ENCODE data around the gene TMEM72. TPM values are rescaled to one million over a fixed set of nuclear protein-coding genes. Genes with fewer than 3 reads are reported as not detected.

TMEM72 gene
- polyA plus RNA-seq, 1 donor (not counting 4 experiments of a cell fraction or from before 2014, with no cell fraction given) = not detected

DNA sequence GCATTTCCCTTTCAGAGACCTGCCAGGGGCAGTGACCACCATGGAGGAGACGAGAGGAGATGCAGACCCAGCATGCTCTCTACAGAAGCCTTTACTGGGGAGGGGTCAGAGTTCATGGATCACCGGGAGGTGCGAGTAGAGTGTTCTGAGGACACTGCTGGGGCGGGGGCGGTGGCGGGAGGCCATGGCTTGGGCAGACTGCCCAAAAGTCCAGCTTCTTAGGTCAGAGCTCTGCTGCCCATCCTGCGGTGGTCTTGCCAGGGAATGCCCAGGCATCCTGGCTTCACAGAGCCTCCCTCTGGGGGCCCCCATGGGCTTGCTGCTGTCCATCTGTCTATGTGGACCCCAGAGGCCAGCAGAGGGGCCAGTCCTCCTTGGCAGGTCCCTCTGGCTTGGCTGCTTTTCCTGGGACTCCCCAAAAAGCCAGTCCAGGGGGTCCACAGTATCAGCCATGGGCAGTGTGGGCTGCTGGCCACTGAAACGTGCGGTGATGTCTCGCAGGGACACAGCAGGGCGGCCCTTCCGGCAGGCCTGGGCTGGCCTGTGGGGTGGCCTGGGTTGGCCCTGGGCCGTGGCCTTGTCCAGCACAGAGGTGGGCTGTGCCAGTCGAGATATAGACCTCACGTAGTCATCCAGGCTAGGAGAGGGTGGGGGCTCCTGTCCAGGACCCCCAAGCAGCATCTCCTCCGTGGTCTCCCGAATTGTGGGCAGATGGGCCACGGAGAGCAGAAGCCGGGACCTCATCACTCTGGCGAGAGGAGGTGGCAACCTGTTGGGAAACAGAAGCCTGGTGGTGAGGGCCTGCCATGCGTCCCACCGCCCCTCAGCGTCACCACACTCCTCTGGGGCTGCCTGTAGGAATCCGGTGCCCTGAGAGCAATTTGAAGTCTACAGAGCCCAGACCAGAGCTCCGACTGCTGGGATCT lies 66.4 kb downstream of the TMEM72 start:
- Histone ChIP-seq H3K27ac (ENCODE audit: control insufficient read depth, insufficient read depth, low read length) (no peak overlapping the region), H3K9ac (ENCODE audit: control insufficient read depth, extremely low read depth, insufficient read depth, low read length) (no peak overlapping the region), H4K20me1 (ENCODE audit: control insufficient read depth, extremely low read depth, insufficient read depth, low read length) (no peaks in the 10 kb centered on the region), H3K9me1 (ENCODE audit: control insufficient read depth, extremely low read depth, insufficient read depth, low read length) (no peaks in the 10 kb centered on the region), H3K4me3 (ENCODE audit: control insufficient read depth in 2 of 3, extremely low read depth in 1 of 3, insufficient read depth in 2 of 3, low read depth in 1 of 3, low read length in 3 of 3) (no peak overlapping the region), H3K79me2 (ENCODE audit: control insufficient read depth, insufficient read depth, low read length) (no peaks in the 10 kb centered on the region), H3K27me3 (ENCODE audit: control insufficient read depth, extremely low read depth, insufficient read depth, low read length) (no peaks in the 10 kb centered on the region), H3K4me2 (ENCODE audit: control insufficient read depth, extremely low read depth, insufficient read depth, low read depth, low read length) (peak overlapping the region; percentile 30), H3K4me1 (ENCODE audit: control insufficient read depth, extremely low read depth, insufficient read depth, low read length) (peaks cover 55% of the 10 kb centered on the region), H3K36me3 (ENCODE audit: control insufficient read depth in 2 of 2, extremely low read depth in 1 of 2, insufficient read depth in 2 of 2, low read length in 2 of 2) (no peaks in the 10 kb centered on the region), H2AFZ (ENCODE audit: control insufficient read depth, low read length) (no peak overlapping the region), H3K9me3 (ENCODE audit: control insufficient read depth, low read depth, low read length) (no peaks in the 10 kb centered on the region)
- TF ChIP-seq EZH2 (IDR thresholded peaks at IDR 0.05; ENCODE audit: low read length) = no peak
- TF ChIP-seq, protein P1, sequence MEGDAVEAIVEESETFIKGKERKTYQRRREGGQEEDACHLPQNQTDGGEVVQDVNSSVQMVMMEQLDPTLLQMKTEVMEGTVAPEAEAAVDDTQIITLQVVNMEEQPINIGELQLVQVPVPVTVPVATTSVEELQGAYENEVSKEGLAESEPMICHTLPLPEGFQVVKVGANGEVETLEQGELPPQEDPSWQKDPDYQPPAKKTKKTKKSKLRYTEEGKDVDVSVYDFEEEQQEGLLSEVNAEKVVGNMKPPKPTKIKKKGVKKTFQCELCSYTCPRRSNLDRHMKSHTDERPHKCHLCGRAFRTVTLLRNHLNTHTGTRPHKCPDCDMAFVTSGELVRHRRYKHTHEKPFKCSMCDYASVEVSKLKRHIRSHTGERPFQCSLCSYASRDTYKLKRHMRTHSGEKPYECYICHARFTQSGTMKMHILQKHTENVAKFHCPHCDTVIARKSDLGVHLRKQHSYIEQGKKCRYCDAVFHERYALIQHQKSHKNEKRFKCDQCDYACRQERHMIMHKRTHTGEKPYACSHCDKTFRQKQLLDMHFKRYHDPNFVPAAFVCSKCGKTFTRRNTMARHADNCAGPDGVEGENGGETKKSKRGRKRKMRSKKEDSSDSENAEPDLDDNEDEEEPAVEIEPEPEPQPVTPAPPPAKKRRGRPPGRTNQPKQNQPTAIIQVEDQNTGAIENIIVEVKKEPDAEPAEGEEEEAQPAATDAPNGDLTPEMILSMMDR (optimal IDR thresholded peaks at IDR 0.05 in 1 of 3, IDR thresholded peaks at IDR 0.05 in 1 of 3, conservative IDR thresholded peaks at IDR 0.05 in 1 of 3; ENCODE audit: extremely low read depth in 1 of 3, insufficient read depth in 2 of 3, low read length in 3 of 3) = no peak
- dilution Hi-C loops (cut with MboI; ENCODE audit: extremely low pct_ligation_motif_present, low sequenced_read_pairs) = no loop called here
- DNase-seq (ENCODE audit: low read depth, low spot score) (no peak), FAIRE-seq (no peak)

- no peak for TF ChIP-seq EZH2 (IDR thresholded peaks at IDR 0.05; ENCODE audit: low read length)
- TF ChIP-seq, protein P1 (optimal IDR thresholded peaks at IDR 0.05 in 1 of 3, IDR thresholded peaks at IDR 0.05 in 1 of 3, conservative IDR thresholded peaks at IDR 0.05 in 1 of 3; ENCODE audit: extremely low read depth in 1 of 3, insufficient read depth in 2 of 3, low read length in 3 of 3) = no peak
- H3K9ac ChIP-seq (ENCODE audit: control insufficient read depth, extremely low read depth, insufficient read depth, low read length) = no peak overlapping the region
- no peaks in the 10 kb centered on the region for H3K9me1 ChIP-seq (ENCODE audit: control insufficient read depth, extremely low read depth, insufficient read depth, low read length)
- no peak overlapping the region for H2AFZ ChIP-seq (ENCODE audit: control insufficient read depth, low read length)
- no peaks in the 10 kb centered on the region for H3K9me3 ChIP-seq (ENCODE audit: control insufficient read depth, low read depth, low read length)
- no peaks in the 10 kb centered on the region for H4K20me1 ChIP-seq (ENCODE audit: control insufficient read depth, extremely low read depth, insufficient read depth, low read length)
- FAIRE-seq (no peak), DNase-seq (ENCODE audit: low read depth, low spot score) (no peak)
- dilution Hi-C loops (cut with MboI; ENCODE audit: extremely low pct_ligation_motif_present, low sequenced_read_pairs) = no loop called here
- H3K4me3 ChIP-seq (ENCODE audit: control insufficient read depth in 2 of 3, extremely low read depth in 1 of 3, insufficient read depth in 2 of 3, low read depth in 1 of 3, low read length in 3 of 3) = no peak overlapping the region
- H3K27me3 ChIP-seq (ENCODE audit: control insufficient read depth, extremely low read depth, insufficient read depth, low read length) = no peaks in the 10 kb centered on the region
- H3K4me1 ChIP-seq (ENCODE audit: control insufficient read depth, extremely low read depth, insufficient read depth, low read length) = peaks cover 55% of the 10 kb centered on the region
- H3K79me2 ChIP-seq (ENCODE audit: control insufficient read depth, insufficient read depth, low read length) = no peaks in the 10 kb centered on the region
- H3K36me3 ChIP-seq (ENCODE audit: control insufficient read depth in 2 of 2, extremely low read depth in 1 of 2, insufficient read depth in 2 of 2, low read length in 2 of 2) = no peaks in the 10 kb centered on the region
- no peak overlapping the region for H3K27ac ChIP-seq (ENCODE audit: control insufficient read depth, insufficient read depth, low read length)
- peak overlapping the region; percentile 30 for H3K4me2 ChIP-seq (ENCODE audit: control insufficient read depth, extremely low read depth, insufficient read depth, low read depth, low read length)
Observed at GRCh38 chr10:44978213-44978569, 67.1 kb downstream of the TMEM72 start.
